ENCODE results near the gene EIF4G2.
"Not testable (repeated sequence)": the region's sequence is repeated elsewhere in the genome, so short reads cannot be mapped to it uniquely, and the experiment has no call there.

The EIF4G2 gene

GRCh38 chr11:10808553-10809372 is at the start of gene EIF4G2:
Gene EIF4G2, minus strand, starts transcription at chr11:10808926.
- peak; percentile 94 to 95 for DNase-seq (ENCODE audit: low read depth in 2 of 2)

DNA sequence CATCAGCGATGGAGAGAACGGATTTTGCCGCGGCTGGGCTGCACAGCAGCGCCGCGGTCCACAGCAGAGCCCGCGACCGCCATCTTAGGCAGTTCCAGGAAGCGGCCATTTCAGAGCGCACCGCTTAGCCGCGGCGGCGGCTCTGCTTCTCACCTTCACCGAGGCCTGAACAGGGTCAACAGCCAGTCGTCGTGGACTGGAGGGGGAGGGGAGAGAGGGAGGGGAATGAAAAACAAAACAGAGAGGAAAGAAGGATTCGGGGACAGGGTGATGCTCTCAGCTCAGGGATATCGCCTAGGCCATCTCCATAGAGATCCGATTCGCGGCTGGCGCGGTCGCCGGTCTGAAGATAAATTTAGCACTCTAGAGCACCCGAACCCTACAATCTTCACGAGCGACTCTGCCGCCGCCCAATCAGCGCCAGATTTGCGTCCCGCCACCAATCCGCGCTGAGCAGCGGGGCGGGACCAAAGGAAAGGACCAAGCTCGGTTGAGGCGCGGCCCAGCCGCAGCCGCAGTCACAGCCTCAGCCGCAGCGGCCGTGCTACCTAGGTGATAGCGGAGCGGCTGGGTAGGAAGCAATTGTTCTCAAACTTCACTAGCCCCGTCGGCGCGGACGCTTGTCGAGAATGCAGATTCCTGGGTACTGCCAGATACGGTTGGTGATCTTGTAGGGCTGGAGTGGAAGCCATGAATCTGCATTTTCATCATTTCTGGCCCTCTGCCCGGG is 49.1 kb upstream of the EIF4G2 start, which contains the start of gene ZBED5:
ZBED5 (minus strand) TSS at position 345 of the 730 bp plus-strand sequence. CDS start 3,108 bp downstream, outside the sequence.
- DNase-seq (ENCODE audit: low read depth in 2 of 2), result peak; percentile 88 to 91

- peak in 1 of 2 donors; percentile 9 for DNase-seq (ENCODE audit: low read depth in 2 of 2)
Measured at GRCh38 chr11:10857459-10857708, 48.7 kb upstream of the EIF4G2 start.

DNA sequence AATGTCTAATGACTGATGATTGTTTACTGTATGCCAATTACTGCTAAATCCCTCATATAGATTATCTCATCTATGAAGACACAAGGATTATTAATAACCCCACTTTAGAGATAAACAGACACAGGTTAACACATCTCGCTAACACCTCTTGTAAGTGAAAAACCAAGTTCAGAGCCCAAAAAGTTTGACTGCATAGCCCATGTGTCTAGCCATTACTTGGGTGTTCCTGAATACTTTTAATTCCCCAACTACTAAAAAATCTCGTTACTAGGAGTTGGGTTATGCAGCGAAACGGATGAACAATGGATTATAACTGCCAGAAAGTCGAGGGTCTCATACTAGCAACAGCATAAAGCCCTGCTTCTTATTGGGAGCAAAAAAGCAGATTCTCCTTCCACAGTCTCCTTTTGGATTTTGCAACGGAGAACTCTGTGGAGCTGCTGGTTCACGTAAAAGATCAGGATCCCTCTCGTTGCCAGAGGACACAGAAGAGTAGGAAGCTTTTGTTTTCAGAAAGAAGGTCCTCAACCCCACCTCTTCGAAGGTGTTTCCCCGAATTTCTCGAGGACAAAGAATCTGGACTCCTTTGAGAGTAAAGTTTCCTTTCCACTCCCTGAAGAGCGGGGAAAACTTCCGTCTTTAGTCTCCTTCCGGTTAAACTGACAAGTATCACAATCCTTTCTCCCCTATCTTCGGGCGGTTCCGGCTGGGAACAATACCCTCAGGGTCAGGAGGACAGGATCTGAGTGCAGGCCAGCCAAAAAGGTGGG is 48.1 kb upstream of the EIF4G2 start:
- no peak for DNase-seq (ENCODE audit: low read depth in 2 of 2)

DNA sequence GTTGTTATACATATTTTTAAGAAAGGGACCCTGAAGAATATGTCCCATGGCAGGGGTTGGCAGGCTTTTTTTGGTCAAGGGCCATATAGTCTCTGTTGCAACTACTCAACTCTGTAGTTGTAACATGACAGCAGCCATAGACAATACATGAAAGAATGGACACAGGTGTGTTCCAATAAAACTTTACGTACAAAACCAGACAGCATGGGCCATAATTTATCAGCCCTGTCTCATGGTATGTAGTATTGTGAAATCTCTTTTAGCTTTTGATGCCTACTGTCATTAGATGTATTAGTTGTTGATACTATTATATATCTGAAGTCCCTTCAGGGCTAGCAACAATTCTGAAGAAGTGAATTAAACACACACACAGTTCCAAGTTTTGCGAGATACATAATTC is 46.6 kb upstream of the EIF4G2 start:
- DNase-seq (ENCODE audit: low read depth in 2 of 2), result no peak

DNA sequence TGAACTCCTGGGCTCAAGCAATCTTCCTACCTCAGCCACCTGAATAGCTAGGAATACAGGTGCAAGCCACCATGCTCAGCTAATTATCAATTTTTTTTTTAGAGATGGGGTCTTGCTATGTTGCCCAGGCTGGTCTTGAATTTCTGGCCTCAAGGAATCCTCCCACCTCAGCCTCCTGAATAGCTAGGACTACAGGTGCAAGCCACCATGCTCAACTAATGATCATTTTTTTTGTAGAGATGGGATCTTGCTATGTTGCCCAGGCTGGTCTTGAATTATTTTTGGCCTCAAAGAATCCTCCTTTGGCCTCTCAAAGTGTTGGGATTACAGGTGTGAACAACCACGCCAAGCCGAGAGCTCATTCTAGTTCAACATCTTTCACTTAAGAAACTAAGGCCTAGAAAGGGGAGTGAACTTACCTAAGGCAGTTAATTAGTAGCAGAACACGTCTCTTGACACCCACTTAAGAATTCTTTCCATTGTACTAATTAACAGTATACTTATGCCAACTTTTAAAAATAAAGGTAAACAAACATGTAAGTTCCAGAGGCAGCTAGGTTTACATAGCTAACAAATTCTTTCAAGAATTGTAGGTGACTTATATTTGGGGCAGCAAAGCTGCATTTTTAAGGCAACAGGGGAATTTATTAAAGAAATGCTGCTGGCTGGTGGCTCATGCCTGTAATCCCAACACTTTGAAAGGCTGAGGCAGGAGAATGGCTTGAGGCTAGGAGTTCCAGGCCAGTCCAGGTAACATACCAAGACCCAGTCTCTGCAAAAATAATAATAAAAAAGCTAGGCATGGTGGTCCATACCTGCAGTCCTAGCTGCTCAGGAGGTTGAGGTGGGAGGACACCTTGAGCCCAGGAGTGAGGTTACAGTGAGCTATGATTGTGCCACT is 39.5 kb upstream of the EIF4G2 start:
- DNase-seq (ENCODE audit: low read depth in 2 of 2), result no peak

DNA sequence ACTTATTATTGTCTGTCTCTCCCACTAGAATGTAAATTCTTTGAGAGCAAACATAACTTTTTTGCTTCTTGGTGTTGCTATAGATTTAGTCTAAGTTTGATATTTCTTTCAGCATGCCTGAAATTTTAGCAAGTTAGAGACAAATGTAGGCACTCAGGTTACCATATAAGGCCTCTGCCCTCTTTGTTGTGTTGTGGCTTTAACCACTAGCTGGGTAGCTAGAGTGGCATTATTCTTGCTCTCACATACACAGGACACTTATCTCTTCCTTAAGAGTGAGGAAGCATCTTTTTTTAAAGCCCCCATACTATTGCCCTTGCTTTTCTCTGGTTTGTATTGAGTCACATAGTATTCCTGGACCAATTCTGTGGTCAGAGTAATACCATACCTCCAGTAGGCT is 37.9 kb upstream of the EIF4G2 start:
- DNase-seq (ENCODE audit: low read depth in 2 of 2), result no peak

DNA sequence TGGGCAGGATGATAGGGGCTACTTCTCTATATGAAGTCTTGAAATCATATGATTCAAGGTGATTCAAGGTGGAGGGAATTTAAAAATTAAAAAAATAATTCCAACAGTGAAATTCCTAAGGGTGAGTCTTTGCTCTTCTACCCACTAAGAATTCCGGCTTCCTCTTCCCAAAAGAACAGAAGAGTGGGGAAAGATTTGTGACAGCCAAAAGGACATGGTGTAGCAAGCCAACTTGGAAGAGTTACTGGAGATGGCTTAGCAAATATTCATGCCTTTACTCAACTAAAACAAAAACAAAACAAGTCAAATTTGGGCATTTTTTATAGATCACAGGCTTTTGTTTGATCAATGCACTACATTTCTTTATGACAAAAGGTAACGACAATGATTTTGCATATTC is 36.9 kb upstream of the EIF4G2 start:
- no peak for DNase-seq (ENCODE audit: low read depth in 2 of 2)

GRCh38 chr11:10844796-10845195 is 36.1 kb upstream of the EIF4G2 start:
- DNase-seq (ENCODE audit: low read depth in 2 of 2), result no peak

GRCh38 chr11:10844356-10844755 is 35.6 kb upstream of the EIF4G2 start:
- no peak for DNase-seq (ENCODE audit: low read depth in 2 of 2)

- no peak for DNase-seq (ENCODE audit: low read depth in 2 of 2)
Measured at GRCh38 chr11:10838881-10839280, 30.2 kb upstream of the EIF4G2 start.

DNA sequence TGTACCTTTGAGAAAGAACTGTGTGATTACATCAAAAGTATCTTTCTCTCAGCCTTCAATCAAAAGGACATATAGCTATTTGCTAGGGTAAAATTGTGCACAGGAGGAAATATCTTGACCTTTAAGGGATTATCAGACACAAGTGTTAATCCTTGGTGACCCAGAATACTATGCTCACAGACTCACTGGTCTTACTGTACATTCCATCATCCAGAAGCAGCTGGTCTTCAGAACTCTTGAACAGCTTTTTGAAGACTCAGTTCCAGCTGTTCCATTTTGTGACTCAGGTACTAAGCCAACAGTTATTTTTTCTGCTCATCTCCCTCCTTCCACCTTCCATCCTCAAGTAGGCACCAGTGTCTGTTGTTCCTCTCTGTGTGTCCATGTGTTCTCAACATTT is 29.4 kb upstream of the EIF4G2 start:
- no peak for DNase-seq (ENCODE audit: low read depth in 2 of 2)

GRCh38 chr11:10836884-10837283 is 28.2 kb upstream of the EIF4G2 start:
- not testable (repeated sequence) for DNase-seq (ENCODE audit: low read depth in 2 of 2)

GRCh38 chr11:10829139-10829538 is 20.4 kb upstream of the EIF4G2 start:
- DNase-seq (ENCODE audit: low read depth in 2 of 2), result no peak

DNA sequence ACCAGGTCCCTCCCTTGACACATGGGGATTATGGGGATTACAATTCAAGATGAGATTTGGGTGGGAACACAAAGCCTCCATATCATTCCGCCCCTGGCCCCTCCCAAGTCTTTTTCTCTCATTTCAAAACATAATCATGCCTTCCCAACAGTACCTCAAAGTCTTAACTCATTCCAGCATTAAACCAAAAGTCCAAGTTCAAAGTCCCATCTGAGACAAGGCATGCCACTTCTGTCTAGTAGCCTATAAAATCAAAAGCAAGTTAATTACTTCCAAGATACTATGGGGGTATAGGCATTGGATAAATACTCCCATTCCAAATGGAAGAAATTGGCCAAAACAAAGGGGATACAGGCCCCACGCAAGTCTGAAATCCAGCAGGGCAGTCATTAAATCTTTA is 19.7 kb upstream of the EIF4G2 start:
- no peak for DNase-seq (ENCODE audit: low read depth in 2 of 2)

DNA sequence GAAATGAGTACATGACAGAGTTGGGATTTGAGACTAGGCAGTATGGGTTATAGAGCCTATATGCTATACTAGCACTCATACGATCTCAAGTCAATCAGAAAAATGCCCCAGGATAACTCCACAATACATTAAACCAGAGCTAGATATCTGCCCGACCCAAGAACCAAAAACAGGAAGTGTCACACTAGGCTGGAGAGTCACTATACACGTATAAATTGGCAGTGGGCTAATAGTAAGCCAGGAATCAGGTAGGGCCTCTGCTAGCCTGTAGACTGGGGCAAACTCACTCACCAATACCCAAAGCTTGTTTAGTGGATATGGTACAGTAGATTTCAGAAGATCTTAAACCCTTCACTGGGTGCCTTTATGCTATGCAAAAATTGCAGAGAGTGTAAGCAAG is 16.2 kb upstream of the EIF4G2 start:
- no peak for DNase-seq (ENCODE audit: low read depth in 2 of 2)

GRCh38 chr11:10823152-10823579 is 14.4 kb upstream of the EIF4G2 start:
- DNase-seq (ENCODE audit: low read depth in 2 of 2), result no peak

GRCh38 chr11:10822491-10822890 is 13.8 kb upstream of the EIF4G2 start:
- DNase-seq (ENCODE audit: low read depth in 2 of 2), result not testable (repeated sequence)

DNA sequence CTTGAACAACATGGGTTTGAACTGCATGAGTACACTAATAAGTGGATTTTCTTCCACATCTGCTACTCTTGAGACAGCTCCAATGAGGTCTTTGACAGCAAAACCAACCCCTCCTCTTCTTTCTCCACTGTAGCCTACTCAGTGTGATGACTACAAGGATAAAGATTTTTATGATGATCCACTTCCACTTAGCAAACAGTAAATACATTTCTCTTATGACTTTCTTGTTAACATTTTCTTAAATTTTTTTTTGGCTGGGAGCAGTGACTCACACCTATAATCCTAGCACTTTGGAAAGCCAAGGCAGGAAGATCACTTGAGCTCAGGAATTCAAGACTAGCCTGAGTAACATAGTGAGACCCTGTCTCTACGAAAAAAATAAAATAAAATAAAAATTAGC is 9.9 kb upstream of the EIF4G2 start:
- DNase-seq (ENCODE audit: low read depth in 2 of 2), result no peak

GRCh38 chr11:10813945-10814344 is 5.2 kb upstream of the EIF4G2 start:
- DNase-seq (ENCODE audit: low read depth in 2 of 2), result no peak

GRCh38 chr11:10809373-10810160 is 841 bp upstream of the EIF4G2 start:
- peak in 1 of 2 donors; percentile 10 for DNase-seq (ENCODE audit: low read depth in 2 of 2)

Measured in stimulated activated CD8-positive, alpha-beta memory T cell treated with anti-CD3 and anti-CD28 coated beads, Interleukin-2, amount 100 ng/mL, for 1 hour (primary cell).